HG03108 (cell line): Measurements from ENCODE around the gene CLTA.
"Not testable (repeated sequence)": the region's sequence is repeated elsewhere in the genome, so short reads cannot be mapped to it uniquely, and the experiment has no call there.

Experiments
- ATAC-seq: cut with Tn5 transposase; IDR thresholded peaks from one replicate; pipeline ENCODE4 v1.9.1; 2021; ENCODE audit warnings: moderate library complexity; ENCODE audit not compliant: unreplicated experiment

CLTA gene

DNA sequence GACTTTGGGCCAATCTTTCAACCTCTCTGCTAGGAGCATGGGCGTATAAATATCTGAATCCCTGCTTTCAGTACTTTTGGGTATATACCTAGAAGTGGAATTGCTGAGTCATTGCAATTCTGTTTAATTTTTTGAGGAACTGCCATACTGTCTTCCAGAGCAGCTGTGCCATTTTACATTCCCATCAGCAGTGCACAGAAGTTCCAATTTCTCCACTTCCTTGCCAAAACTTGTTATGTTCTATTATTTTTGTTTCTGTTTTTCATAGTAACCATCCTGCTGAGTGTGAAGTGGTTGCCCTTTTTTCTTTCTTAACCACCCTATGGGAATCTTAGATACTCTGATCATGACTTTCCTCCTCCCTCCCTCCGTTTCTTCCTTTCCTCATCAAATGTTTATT lies 32.6 kb upstream of the CLTA start:
- no peak for ATAC-seq

DNA sequence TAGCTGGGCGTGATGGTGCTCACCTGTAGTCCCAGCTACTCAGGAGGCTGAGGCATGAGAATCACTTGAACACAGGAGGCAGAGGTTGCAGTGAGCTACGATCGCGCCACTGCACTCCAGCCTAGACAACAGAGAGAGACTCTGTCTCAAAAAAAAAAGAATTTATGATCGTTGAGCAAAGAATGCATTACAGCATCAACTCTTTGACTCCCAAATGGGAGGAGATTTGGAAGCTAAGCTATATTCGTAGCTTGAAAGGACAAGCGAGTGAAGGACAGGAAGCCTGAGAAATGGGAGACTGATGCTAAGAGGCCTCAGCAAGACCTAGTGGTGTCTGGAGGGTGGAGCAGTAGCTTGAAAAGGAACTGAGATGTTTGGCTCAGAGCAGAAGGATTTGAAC lies 31.8 kb upstream of the CLTA start:
- ATAC-seq: no peak

DNA sequence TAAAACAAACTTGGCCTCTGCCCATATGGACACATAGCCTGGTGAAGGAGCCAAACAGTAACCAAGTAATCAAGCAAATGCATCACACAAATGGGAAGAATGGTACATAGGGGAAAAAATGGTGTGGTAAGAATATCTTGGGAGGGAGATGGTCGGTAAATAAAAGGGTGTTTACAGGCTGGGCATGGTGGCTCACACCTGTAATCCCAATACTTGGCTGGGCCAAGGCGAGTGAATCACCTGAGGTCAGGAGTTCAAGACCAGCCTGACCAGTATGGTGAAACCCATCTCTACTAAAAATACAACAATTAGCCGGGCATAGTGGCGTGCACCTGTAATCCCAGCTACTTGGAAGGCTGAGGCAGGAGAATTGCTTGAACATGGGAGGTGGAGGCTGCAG lies 31.2 kb upstream of the CLTA start:
- not testable (repeated sequence) for ATAC-seq

DNA sequence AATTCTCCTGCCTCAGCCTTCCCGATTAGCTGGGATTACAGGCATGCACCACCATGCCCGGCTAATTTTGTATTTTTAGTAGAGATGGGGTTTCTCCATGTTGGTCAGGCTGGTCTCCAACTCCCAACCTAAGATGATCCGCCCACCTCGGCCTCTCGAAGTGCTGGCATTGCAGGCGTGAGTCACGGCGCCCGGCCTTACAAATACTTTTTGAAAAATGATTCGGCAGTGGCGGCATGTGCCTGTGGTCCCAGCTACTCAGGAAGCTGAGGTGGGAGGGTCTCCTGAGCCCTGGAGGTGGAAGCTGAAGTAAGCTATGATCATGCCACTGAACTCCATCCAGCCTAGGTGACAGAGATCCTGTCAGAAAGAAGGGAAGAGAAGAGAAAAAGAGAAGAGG lies 30.6 kb upstream of the CLTA start:
- ATAC-seq: not testable (repeated sequence)

DNA sequence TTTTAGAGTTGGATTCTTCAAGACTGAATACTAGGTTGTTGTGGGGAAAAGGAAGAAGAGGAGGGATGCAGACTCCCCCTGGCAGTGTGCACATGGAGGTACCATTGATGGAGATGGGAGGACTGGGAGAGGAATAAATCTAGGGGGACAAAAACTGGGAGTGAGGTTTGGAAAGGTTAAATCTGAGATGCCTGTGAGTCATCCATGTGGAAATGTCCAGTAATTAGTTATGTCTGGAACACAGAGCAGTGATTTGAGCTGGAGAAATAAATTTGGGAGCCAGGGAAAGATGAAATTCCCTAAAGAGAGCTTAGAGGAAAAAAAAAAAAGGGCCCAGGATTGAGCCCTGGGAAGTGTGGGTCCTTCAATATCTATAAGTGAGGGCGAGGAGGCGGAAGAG lies 29.5 kb upstream of the CLTA start:
- no peak for ATAC-seq

DNA sequence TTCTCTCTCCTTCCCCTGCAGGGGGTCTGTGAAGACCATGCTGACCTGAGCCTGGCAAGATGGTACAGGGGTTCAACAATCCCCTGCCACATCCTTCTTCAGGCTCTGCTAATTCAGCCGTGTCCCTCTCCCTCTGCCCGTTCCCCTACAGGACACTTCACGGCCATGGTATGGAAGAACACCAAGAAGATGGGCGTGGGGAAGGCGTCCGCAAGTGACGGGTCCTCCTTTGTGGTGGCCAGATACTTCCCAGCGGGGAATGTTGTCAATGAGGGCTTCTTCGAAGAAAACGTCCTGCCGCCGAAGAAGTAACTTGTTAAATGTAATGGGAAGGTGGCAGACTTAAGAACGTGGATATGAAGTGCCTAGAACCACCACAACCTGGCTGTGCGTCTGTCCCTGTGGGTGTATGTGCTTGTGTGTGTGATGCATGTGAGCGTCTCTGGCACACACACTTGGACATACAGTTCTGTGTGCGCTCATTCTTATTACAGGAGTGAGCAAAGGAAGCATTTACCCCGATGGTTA lies 28.4 kb upstream of the CLTA start:
- no peak for ATAC-seq

DNA sequence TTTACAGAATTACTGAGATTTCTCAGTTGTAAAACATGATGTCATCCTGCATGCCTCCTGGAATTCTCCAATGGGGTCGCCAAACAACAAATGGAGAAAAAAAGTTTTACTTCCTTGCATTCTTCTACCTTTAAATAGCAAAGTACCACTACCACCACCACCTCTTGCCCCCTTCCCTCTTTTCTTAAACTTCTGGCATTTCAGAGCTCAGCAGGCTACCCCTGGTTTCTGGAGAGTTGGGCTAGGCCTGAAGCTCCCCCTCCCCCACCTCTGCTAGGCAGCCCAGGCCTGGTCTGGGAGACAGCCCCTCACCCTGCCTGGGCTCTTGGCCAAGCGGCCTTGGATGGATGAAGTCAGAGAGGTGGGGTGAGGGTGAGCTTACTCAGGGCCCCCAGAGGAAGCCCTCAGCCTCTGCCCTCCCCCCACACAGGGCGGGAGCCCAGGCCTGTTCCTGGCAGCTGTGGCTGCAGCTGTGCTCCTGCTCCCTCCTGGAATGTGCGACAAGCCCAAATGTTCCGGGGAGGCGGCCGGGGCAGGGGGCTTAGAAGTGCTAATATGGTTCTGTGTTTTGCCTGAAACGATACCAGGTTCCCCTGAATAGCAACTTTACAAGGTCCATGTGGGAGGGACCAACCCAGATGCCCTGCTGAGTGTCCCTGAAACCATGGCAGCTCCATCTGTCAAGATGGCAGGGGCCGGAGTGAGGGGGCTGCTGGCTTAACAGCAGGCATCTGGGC lies 27.5 kb upstream of the CLTA start:
- ATAC-seq: no peak

DNA sequence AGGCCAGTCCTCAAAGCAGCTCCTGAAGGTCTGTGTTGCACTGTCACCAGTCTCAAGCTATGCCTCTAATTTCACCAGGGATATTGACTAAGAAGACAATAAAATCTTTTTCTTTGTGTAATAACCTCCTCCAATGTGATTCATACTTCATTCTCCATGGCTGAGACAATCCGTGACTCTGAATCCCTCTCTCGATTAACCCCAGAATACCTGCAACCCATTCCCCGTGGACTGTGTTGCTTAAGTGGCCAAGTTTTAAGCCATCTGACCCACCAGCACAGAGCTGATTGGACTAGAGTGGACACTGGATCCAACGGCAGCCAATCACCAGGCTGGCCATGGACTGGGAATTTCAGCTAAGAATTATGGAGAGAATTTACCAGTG lies 26.9 kb upstream of the CLTA start:
- no peak for ATAC-seq

DNA sequence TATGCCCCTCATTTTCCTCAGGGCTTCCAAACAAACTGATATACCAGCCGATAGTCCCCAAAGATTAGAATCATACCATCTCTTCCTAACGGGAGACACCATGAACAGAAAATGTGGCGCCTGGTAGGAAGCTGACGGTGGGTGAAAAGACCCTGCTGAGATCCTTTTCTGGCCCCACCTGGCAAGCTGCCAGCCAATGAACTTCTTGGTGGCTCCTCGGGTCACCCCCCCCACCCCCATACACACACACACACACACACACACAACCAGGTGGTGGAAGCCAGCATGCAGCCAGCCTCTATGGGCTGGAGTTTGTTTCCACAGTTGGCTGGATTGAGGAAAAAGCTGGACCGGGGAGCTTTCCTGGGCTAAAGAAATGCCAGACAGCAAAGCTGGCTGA lies 26.3 kb upstream of the CLTA start:
- ATAC-seq: no peak

DNA sequence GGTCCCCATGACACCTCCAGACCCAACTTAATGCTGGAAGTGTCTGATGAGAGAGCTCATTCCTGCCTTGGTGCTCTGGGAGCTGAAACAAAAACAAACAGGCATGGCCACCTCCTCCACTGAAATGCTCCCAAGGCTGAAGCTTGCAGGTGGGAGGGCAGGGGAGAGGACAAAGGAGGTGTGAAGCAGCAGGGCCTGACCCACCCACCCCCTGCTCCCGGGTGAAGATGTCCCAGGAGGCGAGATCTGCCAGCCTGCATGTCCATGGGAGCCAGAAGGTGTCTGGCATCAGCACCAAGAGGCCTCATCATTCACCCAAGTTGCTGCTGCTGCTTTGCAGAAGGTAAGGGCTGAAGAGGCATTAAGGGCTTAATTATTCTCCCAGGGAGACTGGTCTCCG lies 25.7 kb upstream of the CLTA start:
- no peak for ATAC-seq

DNA sequence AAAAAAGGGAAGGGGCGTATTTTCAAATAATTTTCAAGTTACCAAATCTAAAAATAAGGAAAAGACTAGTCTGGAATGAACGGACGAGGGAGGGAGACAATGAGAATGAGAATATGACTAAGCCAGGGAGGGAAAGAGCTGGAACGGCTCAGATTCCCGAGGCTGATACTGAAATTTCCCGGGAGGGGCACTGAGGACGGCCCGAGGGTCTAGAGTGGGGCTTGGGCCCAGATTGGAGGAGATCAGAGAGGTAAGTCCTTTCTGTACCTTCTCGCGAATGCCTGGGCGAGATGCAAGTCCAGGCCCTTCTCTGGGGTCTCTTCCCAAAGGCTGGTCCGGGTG lies 24.9 kb upstream of the CLTA start:
- ATAC-seq: no peak

DNA sequence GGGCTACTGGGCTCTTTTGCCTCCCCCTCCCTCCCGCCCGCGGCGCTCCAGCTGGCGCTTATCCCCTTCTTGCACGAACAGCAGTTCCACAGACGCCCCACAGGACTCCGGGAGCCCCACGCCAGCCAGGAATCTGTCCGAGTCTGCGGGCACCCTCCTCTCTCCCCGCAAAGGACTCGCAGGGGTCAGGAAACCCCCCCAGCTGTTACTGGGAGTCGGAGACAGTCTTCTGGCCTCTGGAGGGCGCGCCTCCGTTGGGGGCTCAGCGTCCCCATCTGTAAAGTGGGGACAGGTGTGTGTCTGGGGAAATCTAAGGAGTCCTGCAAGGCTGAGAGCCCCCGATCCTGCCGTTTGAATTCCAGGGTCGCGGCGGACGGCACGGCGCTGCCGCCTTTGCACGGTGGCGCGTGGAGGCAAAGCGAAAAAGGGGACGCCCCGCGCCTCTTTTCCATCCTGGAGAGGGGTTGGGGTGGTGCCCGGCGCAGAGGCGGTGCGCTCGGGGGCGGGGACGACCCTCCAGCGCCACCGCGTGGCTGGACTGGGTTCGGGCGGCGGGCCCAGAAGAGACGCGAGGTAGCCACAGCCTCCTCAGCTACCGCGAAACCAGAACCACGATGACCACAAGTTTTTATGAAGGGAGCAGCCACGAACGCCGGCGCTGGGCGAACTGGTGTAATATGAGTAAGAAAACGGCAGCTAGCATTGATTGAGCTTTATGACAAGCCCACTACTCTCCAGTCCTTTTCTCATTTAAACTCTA lies 24.4 kb upstream of the CLTA start:
- ATAC-seq: peak; percentile 92

DNA sequence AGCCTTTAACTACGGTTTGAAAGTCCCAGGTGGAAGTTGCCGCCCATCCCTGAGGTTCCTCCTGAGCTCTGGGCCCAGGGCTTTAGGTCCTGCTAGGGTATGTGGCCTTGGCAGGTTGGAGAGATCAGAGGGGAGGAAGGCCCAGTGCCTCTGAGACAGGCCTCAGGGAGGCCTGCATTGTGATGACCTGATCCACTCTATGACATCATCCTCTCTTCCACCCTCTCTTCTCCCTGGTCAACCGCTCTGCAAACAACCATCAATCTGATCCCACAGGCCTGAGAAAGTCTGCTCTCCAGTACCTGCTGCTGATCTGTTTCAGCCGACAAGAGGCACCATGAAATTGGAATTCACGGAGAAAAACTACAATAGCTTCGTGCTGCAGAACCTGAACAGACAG lies 21.6 kb upstream of the CLTA start, which contains the start of gene CCIN:
TSS of gene CCIN (plus strand) at position 223 of the 400 bp plus-strand sequence. CDS start at position 338, 115 bp downstream.
- no peak for ATAC-seq

DNA sequence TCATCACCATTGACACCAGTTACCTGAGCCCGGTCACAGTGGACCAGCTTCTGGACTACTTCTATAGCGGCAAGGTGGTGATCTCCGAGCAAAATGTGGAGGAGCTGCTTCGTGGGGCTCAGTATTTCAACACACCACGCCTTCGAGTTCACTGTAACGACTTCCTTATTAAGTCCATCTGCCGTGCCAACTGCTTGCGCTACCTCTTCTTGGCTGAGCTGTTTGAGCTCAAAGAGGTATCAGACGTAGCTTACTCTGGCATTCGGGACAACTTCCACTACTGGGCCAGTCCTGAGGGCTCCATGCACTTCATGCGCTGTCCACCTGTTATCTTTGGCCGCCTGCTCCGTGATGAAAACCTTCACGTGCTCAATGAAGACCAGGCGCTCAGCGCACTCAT lies 21.0 kb upstream of the CLTA start:
- no peak for ATAC-seq

DNA sequence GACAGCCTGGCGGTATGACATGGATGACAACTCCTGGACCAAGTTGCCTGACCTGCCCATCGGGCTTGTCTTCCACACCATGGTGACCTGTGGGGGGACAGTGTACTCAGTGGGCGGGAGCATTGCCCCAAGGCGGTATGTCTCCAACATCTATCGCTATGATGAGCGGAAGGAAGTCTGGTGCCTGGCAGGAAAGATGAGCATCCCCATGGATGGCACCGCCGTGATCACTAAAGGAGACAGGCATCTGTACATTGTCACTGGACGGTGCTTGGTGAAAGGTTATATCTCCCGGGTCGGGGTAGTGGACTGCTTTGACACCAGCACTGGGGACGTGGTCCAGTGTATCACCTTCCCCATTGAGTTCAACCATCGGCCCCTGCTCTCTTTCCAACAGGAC lies 20.2 kb upstream of the CLTA start:
- ATAC-seq: no peak

DNA sequence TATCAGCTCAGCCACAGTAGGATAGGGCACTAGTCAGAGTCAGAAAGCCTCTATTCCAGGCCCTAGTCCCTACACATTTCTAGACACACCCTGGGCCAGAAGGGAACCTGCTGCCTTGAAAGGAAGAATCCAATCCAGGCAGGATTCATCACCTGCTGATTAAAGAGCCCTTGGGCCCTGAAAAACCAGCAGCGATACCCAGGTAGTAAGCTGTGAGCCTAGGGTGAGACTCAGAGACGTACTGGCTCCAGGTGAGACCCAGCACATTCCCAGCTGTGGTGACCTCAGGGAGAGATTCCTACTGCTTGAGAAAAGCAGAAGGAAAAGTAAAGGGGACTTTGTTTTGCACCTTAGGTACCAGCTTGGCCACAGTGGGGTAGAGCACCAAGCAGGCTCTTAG lies 16.9 kb upstream of the CLTA start:
- ATAC-seq: no peak

DNA sequence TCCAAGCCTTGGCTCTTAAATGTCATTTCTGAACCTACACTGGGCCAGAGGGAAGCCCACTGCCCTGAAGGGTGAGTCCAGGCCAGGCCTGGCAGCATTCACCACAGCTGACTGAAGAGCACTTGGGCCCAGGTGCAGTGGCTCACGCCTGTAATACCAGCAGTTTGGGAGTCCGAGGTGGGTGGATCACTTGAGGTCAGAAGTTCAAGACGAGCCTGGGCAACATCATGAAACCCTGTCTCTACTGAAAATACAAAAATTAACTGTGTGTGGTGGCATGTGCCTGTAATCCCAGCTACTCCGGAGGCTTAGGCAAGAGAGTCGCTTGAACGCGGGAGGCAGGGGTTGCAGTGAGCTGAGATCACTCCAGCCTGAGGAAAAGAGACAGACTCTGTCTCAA lies 16.4 kb upstream of the CLTA start:
- ATAC-seq: no peak

DNA sequence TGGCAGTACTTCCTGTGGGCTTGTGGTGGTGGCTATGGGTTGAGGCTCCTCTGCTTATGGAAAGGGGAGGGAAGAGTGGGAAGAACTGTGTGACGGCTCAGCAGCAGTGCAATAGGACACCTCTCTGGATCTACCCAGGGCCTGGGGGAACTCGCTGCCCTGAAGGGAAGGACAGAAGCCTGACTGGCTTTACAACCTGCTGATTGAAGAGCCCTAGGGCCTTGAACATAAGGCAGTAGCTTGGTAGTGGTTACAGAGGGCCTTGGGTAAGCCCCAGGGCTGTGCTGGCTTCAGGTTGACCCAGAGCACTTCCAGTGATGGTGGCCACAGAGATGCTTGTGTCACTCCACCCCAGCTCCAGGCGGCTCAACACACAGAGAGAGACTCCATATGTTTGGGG lies 16.0 kb upstream of the CLTA start:
- no peak for ATAC-seq

DNA sequence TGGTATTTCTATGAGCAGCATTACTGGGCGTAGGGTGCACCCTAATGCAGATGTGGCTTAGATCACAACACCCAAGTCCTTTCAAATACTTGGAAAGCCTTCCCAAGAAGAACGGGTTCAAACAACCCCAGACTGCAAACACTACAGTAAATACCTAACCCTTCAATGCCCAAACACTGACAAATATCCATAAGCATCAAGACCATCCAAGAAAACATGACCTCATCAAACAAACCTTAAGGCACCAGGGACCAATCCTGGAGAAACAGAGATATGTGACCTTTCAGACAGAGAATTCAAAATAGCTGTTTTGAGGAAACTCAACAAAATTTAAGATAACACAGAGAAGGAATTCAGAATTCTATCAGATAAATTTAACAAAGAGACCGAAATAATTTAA lies 15.5 kb upstream of the CLTA start:
- not testable (repeated sequence) for ATAC-seq

DNA sequence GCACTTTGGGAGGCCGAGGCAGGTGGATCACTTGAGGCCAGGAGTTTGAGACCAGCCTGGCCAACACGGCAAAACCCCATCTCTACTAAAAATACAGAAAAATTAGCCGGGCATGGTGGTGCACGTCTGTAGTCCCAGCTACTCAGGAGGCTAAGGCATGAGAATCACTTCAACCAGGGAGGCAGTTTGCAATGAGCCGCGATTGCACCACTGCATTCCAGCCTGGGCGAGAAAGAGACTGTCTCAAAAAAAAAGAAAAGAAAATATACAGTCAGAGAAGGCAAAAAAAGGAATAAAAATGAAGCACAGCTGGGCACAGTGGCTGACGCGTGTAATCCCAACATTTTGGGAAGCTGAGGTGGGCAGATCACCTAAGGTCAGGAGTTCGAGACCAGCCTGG lies 14.2 kb upstream of the CLTA start:
- not testable (repeated sequence) for ATAC-seq

DNA sequence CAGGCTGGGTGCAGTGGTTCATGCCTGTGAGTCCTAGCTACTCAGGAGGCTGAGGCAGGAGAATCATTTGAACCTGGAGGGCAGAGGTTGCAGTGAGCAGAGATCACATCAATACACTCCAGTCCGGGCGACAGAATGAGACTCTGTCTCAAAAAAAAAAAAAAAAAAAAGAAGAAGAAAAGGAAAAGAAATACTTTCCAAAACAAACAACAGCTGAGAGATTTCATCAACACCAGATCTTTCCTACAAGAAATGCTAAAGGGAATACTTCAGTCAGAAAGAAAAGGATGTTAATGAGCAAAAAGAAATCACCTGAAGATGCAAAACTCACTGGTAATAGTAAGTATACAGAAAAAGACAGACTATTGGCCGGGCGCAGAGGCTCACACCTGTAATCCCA lies 13.2 kb upstream of the CLTA start:
- ATAC-seq: no peak

DNA sequence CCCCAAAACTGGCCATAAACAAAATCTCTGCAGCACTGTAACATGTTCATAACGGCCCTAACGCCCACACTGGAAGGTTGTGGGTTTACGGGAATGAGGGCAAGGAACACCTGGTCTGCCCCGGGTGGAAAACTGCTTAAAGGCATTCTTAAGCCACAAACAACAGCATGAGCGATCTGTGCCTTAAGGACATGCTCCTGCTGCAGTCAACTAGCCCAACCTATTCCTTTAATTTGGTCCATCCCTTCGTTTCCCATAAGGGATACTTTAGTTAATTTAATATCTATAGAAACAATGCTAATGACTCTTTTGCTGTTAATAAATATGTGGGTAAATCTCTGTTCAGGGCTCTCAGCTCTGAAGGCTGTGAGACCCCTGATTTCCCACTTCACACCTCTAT lies 10.5 kb upstream of the CLTA start:
- not testable (repeated sequence) for ATAC-seq
